ENCODE results near the gene TMA7B.

Gene TMA7B

GRCh38 chr22:39952347-39952746 is 7.8 kb upstream of the TMA7B start:
- no peak for DNase-seq (ENCODE audit: low read depth in 2 of 2)

- DNase-seq (ENCODE audit: low read depth in 2 of 2) = no peak
These were observed 7.1 kb upstream of the TMA7B start for GRCh38 chr22:39953101-39953500.

GRCh38 chr22:39954584-39955055 is 5.6 kb upstream of the TMA7B start:
- DNase-seq (ENCODE audit: low read depth in 2 of 2) = no peak

- DNase-seq (ENCODE audit: low read depth in 2 of 2) = no peak
These were observed 4.5 kb upstream of the TMA7B start for GRCh38 chr22:39955675-39956074.

GRCh38 chr22:39956932-39957664 is 3.1 kb upstream of the TMA7B start:
- DNase-seq (ENCODE audit: low read depth in 2 of 2) = no peak

GRCh38 chr22:39958009-39958711 is 2.0 kb upstream of the TMA7B start:
- DNase-seq (ENCODE audit: low read depth in 2 of 2) = no peak

GRCh38 chr22:39958949-39959639 is 1.1 kb upstream of the TMA7B start:
- DNase-seq (ENCODE audit: low read depth in 2 of 2) = no peak

GRCh38 chr22:39960791-39961746 is 872 bp downstream of the TMA7B start:
- DNase-seq (ENCODE audit: low read depth in 2 of 2) = peak; percentile 38 to 71

- no peak for DNase-seq (ENCODE audit: low read depth in 2 of 2)
These were observed 1.9 kb downstream of the TMA7B start for GRCh38 chr22:39962071-39962470.

- no peak for DNase-seq (ENCODE audit: low read depth in 2 of 2)
These were observed 5.6 kb downstream of the TMA7B start for GRCh38 chr22:39965748-39966147.

- DNase-seq (ENCODE audit: low read depth in 2 of 2) = no peak
These were observed 6.3 kb downstream of the TMA7B start for GRCh38 chr22:39966470-39966869.

GRCh38 chr22:39967103-39967829 is 7.1 kb downstream of the TMA7B start:
- DNase-seq (ENCODE audit: low read depth in 2 of 2) = no peak

GRCh38 chr22:39967996-39968972 is 8.1 kb downstream of the TMA7B start:
- DNase-seq (ENCODE audit: low read depth in 2 of 2) = no peak

- no peak for DNase-seq (ENCODE audit: low read depth in 2 of 2)
These were observed 10.5 kb downstream of the TMA7B start for GRCh38 chr22:39970742-39971141.

- DNase-seq (ENCODE audit: low read depth in 2 of 2) = no peak
These were observed 12.4 kb downstream of the TMA7B start for GRCh38 chr22:39972641-39973040.

GRCh38 chr22:39973656-39974055 is 13.5 kb downstream of the TMA7B start:
- no peak for DNase-seq (ENCODE audit: low read depth in 2 of 2)

- DNase-seq (ENCODE audit: low read depth in 2 of 2) = no peak
These were observed 13.9 kb downstream of the TMA7B start for GRCh38 chr22:39974065-39974464.

GRCh38 chr22:39979048-39979447 is 18.9 kb downstream of the TMA7B start:
- no peak for DNase-seq (ENCODE audit: low read depth in 2 of 2)

- DNase-seq (ENCODE audit: low read depth in 2 of 2) = no peak
These were observed 19.3 kb downstream of the TMA7B start for GRCh38 chr22:39979458-39979857.

- no peak for DNase-seq (ENCODE audit: low read depth in 2 of 2)
These were observed 20.4 kb downstream of the TMA7B start for GRCh38 chr22:39980596-39980995.

Data from stimulated activated CD4-positive, alpha-beta T cell treated with anti-CD3 and anti-CD28 coated beads, Interleukin-4, amount 100 ng/mL, for 48 hours (primary cell).